ENCODE results near the gene KIF26B.

Gene KIF26B

GRCh38 chr1:245132771-245133170 is 22.0 kb upstream of the KIF26B start:
- Histone ChIP-seq H3K36me3 (ENCODE audit: insufficient read depth, low read length) (no peaks in the 10 kb centered on the region), H3K9me3 (ENCODE audit: low read length) (no peaks in the 10 kb centered on the region), H3K4me2 (ENCODE audit: low read length) (no peak overlapping the region), H3F3A (ENCODE audit: insufficient read depth, low read length) (no peaks in the 10 kb centered on the region), H3K9me2 (ENCODE audit: low read depth, low read length) (no peaks in the 10 kb centered on the region), H3K27me3 (ENCODE audit: insufficient read depth, low read length) (no peaks in the 10 kb centered on the region), H3K9ac (ENCODE audit: low read length) (no peak overlapping the region), H3K79me2 (ENCODE audit: insufficient read depth, low read length) (no peaks in the 10 kb centered on the region), H3K4me1 (ENCODE audit: insufficient read depth, low read length, severe bottlenecking) (no peaks in the 10 kb centered on the region), H4K20me1 (ENCODE audit: insufficient read depth, low read length) (no peaks in the 10 kb centered on the region), H3K4me3 (ENCODE audit: low read depth, low read length, poor library complexity, severe bottlenecking) (no peak overlapping the region), H3K27ac (ENCODE audit: low read depth, low read length, poor library complexity, severe bottlenecking) (no peak overlapping the region), H2AFZ (ENCODE audit: low read length) (no peak overlapping the region)
- TF ChIP-seq CTCF (IDR thresholded peaks at IDR 0.05; ENCODE audit: low read length) (no peak), EZH2 (IDR thresholded peaks at IDR 0.05; ENCODE audit: borderline replicate concordance, low read length) (no peak)

- Histone ChIP-seq H3K9me2 (ENCODE audit: low read depth, low read length) (no peaks in the 10 kb centered on the region), H3K9me3 (ENCODE audit: low read length) (no peaks in the 10 kb centered on the region), H3K79me2 (ENCODE audit: insufficient read depth, low read length) (no peaks in the 10 kb centered on the region), H3K4me2 (ENCODE audit: low read length) (no peak overlapping the region), H3K4me3 (ENCODE audit: low read depth, low read length, poor library complexity, severe bottlenecking) (no peak overlapping the region), H2AFZ (ENCODE audit: low read length) (no peak overlapping the region), H3K9ac (ENCODE audit: low read length) (no peak overlapping the region), H3K4me1 (ENCODE audit: insufficient read depth, low read length, severe bottlenecking) (no peaks in the 10 kb centered on the region), H3K36me3 (ENCODE audit: insufficient read depth, low read length) (no peaks in the 10 kb centered on the region), H4K20me1 (ENCODE audit: insufficient read depth, low read length) (no peaks in the 10 kb centered on the region), H3K27me3 (ENCODE audit: insufficient read depth, low read length) (no peaks in the 10 kb centered on the region), H3F3A (ENCODE audit: insufficient read depth, low read length) (no peaks in the 10 kb centered on the region), H3K27ac (ENCODE audit: low read depth, low read length, poor library complexity, severe bottlenecking) (no peak overlapping the region)
- no peak for TF ChIP-seq EZH2 (IDR thresholded peaks at IDR 0.05; ENCODE audit: borderline replicate concordance, low read length)
- TF ChIP-seq CTCF (IDR thresholded peaks at IDR 0.05; ENCODE audit: low read length) = no peak
Measured at GRCh38 chr1:245133995-245134715, 20.6 kb upstream of the KIF26B start.

GRCh38 chr1:245142171-245142798 is 12.5 kb upstream of the KIF26B start:
- Histone ChIP-seq H3K27ac (ENCODE audit: low read depth, low read length, poor library complexity, severe bottlenecking) (no peak overlapping the region), H2AFZ (ENCODE audit: low read length) (no peak overlapping the region), H3K27me3 (ENCODE audit: insufficient read depth, low read length) (no peaks in the 10 kb centered on the region)

More at GRCh38 chr1:245142171-245142798, 12.5 kb upstream of the KIF26B start:
- H3K9me3 ChIP-seq (ENCODE audit: low read length) = no peaks in the 10 kb centered on the region
- no peaks in the 10 kb centered on the region for H3F3A ChIP-seq (ENCODE audit: insufficient read depth, low read length)
- H3K4me2 ChIP-seq (ENCODE audit: low read length) = no peak overlapping the region
- TF ChIP-seq CTCF (IDR thresholded peaks at IDR 0.05; ENCODE audit: low read length) (no peak), EZH2 (IDR thresholded peaks at IDR 0.05; ENCODE audit: borderline replicate concordance, low read length) (no peak)
- H3K36me3 ChIP-seq (ENCODE audit: insufficient read depth, low read length) = no peaks in the 10 kb centered on the region
- H3K9me2 ChIP-seq (ENCODE audit: low read depth, low read length) = no peaks in the 10 kb centered on the region
- H4K20me1 ChIP-seq (ENCODE audit: insufficient read depth, low read length) = no peaks in the 10 kb centered on the region
- no peaks in the 10 kb centered on the region for H3K4me1 ChIP-seq (ENCODE audit: insufficient read depth, low read length, severe bottlenecking)
- H3K4me3 ChIP-seq (ENCODE audit: low read depth, low read length, poor library complexity, severe bottlenecking) = no peak overlapping the region
- no peak overlapping the region for H3K9ac ChIP-seq (ENCODE audit: low read length)
- no peaks in the 10 kb centered on the region for H3K79me2 ChIP-seq (ENCODE audit: insufficient read depth, low read length)
